ENCODE measurements around the gene FAM131A.

The FAM131A gene

GRCh38 chr3:184316792-184317191, 20.6 kb upstream of the FAM131A start:
- DNase-seq (ENCODE audit: low spot score), result no peak

GRCh38 chr3:184317201-184317600, 20.2 kb upstream of the FAM131A start:
- DNase-seq (ENCODE audit: low spot score), result no peak

GRCh38 chr3:184320104-184320445, 17.3 kb upstream of the FAM131A start:
- peak; percentile 46 for DNase-seq (ENCODE audit: low spot score)

GRCh38 chr3:184321666-184322065, 15.7 kb upstream of the FAM131A start:
- DNase-seq (ENCODE audit: low spot score), result no peak

GRCh38 chr3:184322731-184323487, 14.5 kb upstream of the FAM131A start:
- no peak for DNase-seq (ENCODE audit: low spot score)

- DNase-seq (ENCODE audit: low spot score), result no peak
These were observed 13.7 kb upstream of the FAM131A start for GRCh38 chr3:184323696-184324095.

- no peak for DNase-seq (ENCODE audit: low spot score)
These were observed 12.1 kb upstream of the FAM131A start for GRCh38 chr3:184325269-184325668.

GRCh38 chr3:184325715-184326369, 11.6 kb upstream of the FAM131A start:
- no peak for DNase-seq (ENCODE audit: low spot score)

- no peak for DNase-seq (ENCODE audit: low spot score)
These were observed 10.2 kb upstream of the FAM131A start for GRCh38 chr3:184327171-184327570.

- no peak for DNase-seq (ENCODE audit: low spot score)
These were observed 8.9 kb upstream of the FAM131A start for GRCh38 chr3:184328516-184328915.

- DNase-seq (ENCODE audit: low spot score), result no peak
These were observed 4.9 kb upstream of the FAM131A start for GRCh38 chr3:184332370-184333090.

- no peak for DNase-seq (ENCODE audit: low spot score)
These were observed 4.2 kb upstream of the FAM131A start for GRCh38 chr3:184333190-184333589.

GRCh38 chr3:184333700-184334099, 3.7 kb upstream of the FAM131A start:
- no peak for DNase-seq (ENCODE audit: low spot score)

- peak; percentile 55 for DNase-seq (ENCODE audit: low spot score)
These were observed 2.8 kb upstream of the FAM131A start for GRCh38 chr3:184334470-184335158.

GRCh38 chr3:184335291-184335660, 2.1 kb upstream of the FAM131A start:
- no peak for DNase-seq (ENCODE audit: low spot score)

GRCh38 chr3:184335661-184336546, 1.5 kb upstream of the FAM131A start:
- peak; percentile 81 for DNase-seq (ENCODE audit: low spot score)

- no peak for DNase-seq (ENCODE audit: low spot score)
These were observed 627 bp upstream of the FAM131A start for GRCh38 chr3:184336547-184337398.

- DNase-seq (ENCODE audit: low spot score), result no peak
These were observed 581 bp downstream of the FAM131A start for GRCh38 chr3:184337981-184338380.

GRCh38 chr3:184338511-184338945, 1.1 kb downstream of the FAM131A start:
- no peak for DNase-seq (ENCODE audit: low spot score)

GRCh38 chr3:184339001-184339400, 1.6 kb downstream of the FAM131A start:
- DNase-seq (ENCODE audit: low spot score), result no peak
